Measurements from ENCODE around the gene PNPLA7.
"Not testable (repeated sequence)": the region's sequence is repeated elsewhere in the genome, so short reads cannot be mapped to it uniquely, and the experiment has no call there.

Gene PNPLA7

GRCh38 chr9:137574192-137574591 is 24.0 kb upstream of the PNPLA7 start:
- DNase-seq = no peak

- DNase-seq = no peak
Measured at GRCh38 chr9:137570566-137570965, 20.4 kb upstream of the PNPLA7 start.

- no peak for DNase-seq
Measured at GRCh38 chr9:137569609-137570203, 19.5 kb upstream of the PNPLA7 start.

GRCh38 chr9:137568445-137568844 is 18.2 kb upstream of the PNPLA7 start:
- DNase-seq = not testable (repeated sequence)

GRCh38 chr9:137564817-137565411 is 14.7 kb upstream of the PNPLA7 start:
- no peak for DNase-seq

- DNase-seq = no peak
Measured at GRCh38 chr9:137564134-137564533, 13.9 kb upstream of the PNPLA7 start.

GRCh38 chr9:137558127-137558526 is 7.9 kb upstream of the PNPLA7 start:
- no peak for DNase-seq

- DNase-seq = no peak
Measured at GRCh38 chr9:137556069-137556838, 6.1 kb upstream of the PNPLA7 start.

- no peak for DNase-seq
Measured at GRCh38 chr9:137555179-137555578, 5.0 kb upstream of the PNPLA7 start.

GRCh38 chr9:137554349-137554748 is 4.1 kb upstream of the PNPLA7 start:
- DNase-seq = no peak

- DNase-seq = not testable (repeated sequence)
Measured at GRCh38 chr9:137553654-137554053, 3.5 kb upstream of the PNPLA7 start.

GRCh38 chr9:137552022-137552768 is 2.0 kb upstream of the PNPLA7 start:
- DNase-seq = no peak

- DNase-seq = peak; percentile 93
Measured at GRCh38 chr9:137551264-137552021, 1.2 kb upstream of the PNPLA7 start, which contains the start of gene MRPL41. Gene MRPL41, plus strand, starts transcription at chr9:137551879. Its CDS starts 203 bp downstream, at chr9:137552082.

GRCh38 chr9:137550958-137551263 is 709 bp upstream of the PNPLA7 start:
- DNase-seq = not testable (repeated sequence)

GRCh38 chr9:137547687-137548543 is 2.3 kb downstream of the PNPLA7 start:
- DNase-seq = no peak

- no peak for DNase-seq
Measured at GRCh38 chr9:137545123-137545522, 5.1 kb downstream of the PNPLA7 start.

- DNase-seq = no peak
Measured at GRCh38 chr9:137544176-137544760, 5.9 kb downstream of the PNPLA7 start.

GRCh38 chr9:137543237-137543963 is 6.8 kb downstream of the PNPLA7 start:
- no peak for DNase-seq

- no peak for DNase-seq
Measured at GRCh38 chr9:137542486-137542885, 7.7 kb downstream of the PNPLA7 start.

GRCh38 chr9:137540536-137540935 is 9.7 kb downstream of the PNPLA7 start:
- no peak for DNase-seq

- no peak for DNase-seq
Measured at GRCh38 chr9:137538058-137538457, 12.1 kb downstream of the PNPLA7 start.
